Tibial nerve (tissue), 4 donors: ENCODE results near the gene HADH. TPM values are rescaled to one million over a fixed set of nuclear protein-coding genes. Genes with fewer than 3 reads are reported as not detected.

Experiments used
- DNase-seq, 2 donors: peaks; one replicate each; pipeline ENCODE4 v3.0.0-alpha.2; 2019; ENCODE audit warnings: low spot score in 2 of 2
- H3K27ac ChIP-seq, 4 donors: fragments of 200-600 bp; sonication (generic) in 3 of 4; one replicate each; pipeline ENCODE4 v1.5.1; 2017 to 2019; ENCODE audit warnings: mild to moderate bottlenecking in 1 of 4
- H3K27me3 ChIP-seq, 2 donors: fragments of 200-600 bp; sonication (generic) in 1 of 2; one replicate each; pipeline versions ENCODE4 v1.5.1 to v1.6.0; 2017 to 2019
- H3K36me3 ChIP-seq, 3 donors: fragments of 200-600 bp; sonication (generic); one replicate each; pipeline ENCODE4 v1.5.1; 2018 to 2019
- H3K4me1 ChIP-seq, 4 donors: fragments of 200-600 bp; sonication (generic) in 3 of 4; one replicate each; pipeline ENCODE4 v1.5.1; 2017 to 2019
- H3K4me3 ChIP-seq, 4 donors: fragments of 200-600 bp; sonication (generic) in 3 of 4; one replicate each; pipeline ENCODE4 v1.5.1; 2017 to 2019; ENCODE audit warnings: mild to moderate bottlenecking in 1 of 4, moderate library complexity in 1 of 4
- H3K9me3 ChIP-seq, 4 donors: fragments of 200-600 bp; sonication (generic) in 3 of 4; one replicate each; pipeline ENCODE4 v1.5.1; 2017 to 2019
- CTCF ChIP-seq, 5 experiments: fragments of 200-600 bp in 3 of 5; fragments of 450-650 bp in 2 of 5; sonication (generic) in 3 of 5; IDR thresholded peaks; one replicate each; pipeline ENCODE4 v1.5.1; 2016 to 2019; ENCODE audit warnings: antibody characterized with exemption in 5 of 5, mild to moderate bottlenecking in 3 of 5, moderate library complexity in 2 of 5
- EP300 ChIP-seq, 2 donors: sonication (generic); formaldehyde crosslinking; IDR thresholded peaks; one replicate each; pipeline ENCODE4 v1.6.1; 2017; ENCODE audit warnings: antibody characterized with exemption in 2 of 2, mild to moderate bottlenecking in 1 of 2
- POLR2A ChIP-seq, 2 donors: fragments of 450-650 bp; IDR thresholded peaks; one replicate each; pipeline ENCODE4 v1.6.1; 2017; ENCODE audit warnings: antibody characterized with exemption in 2 of 2, mild to moderate bottlenecking in 2 of 2, moderate library complexity in 2 of 2
- WGBS, 2 donors: methylation state at CpG; one replicate each; pipeline ENCODE4 v1.1.5; 2018; 5-methylcytosine and 5-hydroxymethylcytosine counted together
- total RNA-seq, 4 donors: library from RNA; depleted of rRNA; stranded (reverse); fragments of >200 nt; gene quantifications; one replicate each; pipeline ENCODE4 v1.1.0, GENCODE V29; 2016

The HADH gene
- total RNA-seq, 4 donors from 2014 or later = 42.2 to 107 (median 55.9) TPM

GRCh38 chr4:107987916-107988762 is 1.6 kb upstream of the HADH start:
- H3K36me3 ChIP-seq = no peaks in the 10 kb centered on the region
- no peaks in the 10 kb centered on the region for H3K27me3 ChIP-seq
- H3K4me3 ChIP-seq = peak overlapping the region in 1 of 4 donors; percentile 70
- no peak for TF ChIP-seq POLR2A (IDR thresholded peaks at IDR 0.05)
- no peak for TF ChIP-seq EP300 (IDR thresholded peaks at IDR 0.05)
- TF ChIP-seq CTCF (IDR thresholded peaks at IDR 0.05) = no peak
- peaks cover 0 to 48% (median 32%) of the 10 kb centered on the region in 4 donors for H3K4me1 ChIP-seq
- WGBS, 2 donors = 88 to 90% methylated on average over 10 of the region's 10 CpGs
- H3K27ac ChIP-seq = peak overlapping the region in 3 of 4 donors; percentile 90 to 98 (median 96)
- H3K9me3 ChIP-seq = no peaks in the 10 kb centered on the region
- no peak for DNase-seq

- no peaks in the 10 kb centered on the region for H3K36me3 ChIP-seq
- H3K4me1 ChIP-seq = peaks cover 0 to 54% (median 34%) of the 10 kb centered on the region in 4 donors
- no peak for DNase-seq
- H3K9me3 ChIP-seq = no peaks in the 10 kb centered on the region
- H3K27ac ChIP-seq = peak overlapping the region in 3 of 4 donors; percentile 90 to 98 (median 96)
- TF ChIP-seq CTCF (IDR thresholded peaks at IDR 0.05) (no peak), POLR2A (IDR thresholded peaks at IDR 0.05) (no peak), EP300 (IDR thresholded peaks at IDR 0.05) (no peak)
- H3K4me3 ChIP-seq = peak overlapping the region in 3 of 4 donors; percentile 60 to 98 (median 70)
- WGBS, 2 donors = 60 to 65% methylated on average over 5 of the region's 5 CpGs
- no peaks in the 10 kb centered on the region for H3K27me3 ChIP-seq
These were observed 990 bp upstream of the HADH start for GRCh38 chr4:107988763-107989035.

GRCh38 chr4:107989162-107989536 is 540 bp upstream of the HADH start:
- Histone ChIP-seq H3K27ac (peak overlapping the region; percentile 65 to 98 (median 93)), H3K4me3 (peak overlapping the region; percentile 52 to 98 (median 65)), H3K27me3 (no peaks in the 10 kb centered on the region), H3K4me1 (peaks cover 0 to 59% (median 34%) of the 10 kb centered on the region in 4 donors), H3K36me3 (no peaks in the 10 kb centered on the region), H3K9me3 (no peaks in the 10 kb centered on the region)
- TF ChIP-seq EP300 (IDR thresholded peaks at IDR 0.05) (no peak), CTCF (IDR thresholded peaks at IDR 0.05) (no peak), POLR2A (IDR thresholded peaks at IDR 0.05) (no peak)
- 7 to 10% methylated on average over 8 of the region's 8 CpGs for WGBS, 2 donors
- no peak for DNase-seq

GRCh38 chr4:107991945-107992630 is 2.4 kb downstream of the HADH start:
- Histone ChIP-seq H3K27ac (peak overlapping the region in 3 of 4 donors; percentile 8 to 31 (median 28)), H3K27me3 (no peaks in the 10 kb centered on the region), H3K9me3 (no peaks in the 10 kb centered on the region), H3K4me1 (peaks cover 0 to 62% (median 36%) of the 10 kb centered on the region in 4 donors), H3K4me3 (no peak overlapping the region), H3K36me3 (peaks cover 0 to 7% (median 0%) of the 10 kb centered on the region in 3 donors)
- WGBS, 2 donors = 56 to 69% methylated on average over 3 of the region's 3 CpGs
- TF ChIP-seq EP300 (IDR thresholded peaks at IDR 0.05) (no peak), POLR2A (IDR thresholded peaks at IDR 0.05) (no peak), CTCF (IDR thresholded peaks at IDR 0.05) (no peak)
- no peak for DNase-seq

- H3K4me3 ChIP-seq = no peak overlapping the region
- peaks cover 0 to 7% (median 0%) of the 10 kb centered on the region in 3 donors for H3K36me3 ChIP-seq
- DNase-seq = no peak
- no peaks in the 10 kb centered on the region for H3K27me3 ChIP-seq
- no peaks in the 10 kb centered on the region for H3K9me3 ChIP-seq
- WGBS, 2 donors = 40 to 47% methylated on average over 3 of the region's 3 CpGs
- no peak overlapping the region for H3K27ac ChIP-seq
- peaks cover 0 to 52% (median 29%) of the 10 kb centered on the region in 4 donors for H3K4me1 ChIP-seq
- TF ChIP-seq CTCF (IDR thresholded peaks at IDR 0.05) = no peak
- no peak for TF ChIP-seq EP300 (IDR thresholded peaks at IDR 0.05)
- no peak for TF ChIP-seq POLR2A (IDR thresholded peaks at IDR 0.05)
These were observed 4.3 kb downstream of the HADH start for GRCh38 chr4:107993969-107994368.
